Activated CD8-positive, alpha-beta memory T cell treated with anti-CD3 and anti-CD28 coated beads, Interleukin-2, amount 50 U/mL, for 1 hour (primary cell): ENCODE data around the gene UBE3B.

Source experiments
- DNase-seq: peaks from one replicate; pipeline ENCODE4 v3.0.0-alpha.2; 2020; ENCODE audit errors: extremely low read depth

The UBE3B gene

GRCh38 chr12:109552971-109553370 lies 75.5 kb downstream of the UBE3B start:
- no peak for DNase-seq

- DNase-seq, result no peak
Measured at GRCh38 chr12:109553483-109553882, 76.0 kb downstream of the UBE3B start.

- DNase-seq, result no peak
Measured at GRCh38 chr12:109553906-109554500, 76.6 kb downstream of the UBE3B start.

- no peak for DNase-seq
Measured at GRCh38 chr12:109554761-109555160, 77.3 kb downstream of the UBE3B start.

GRCh38 chr12:109555431-109556315 lies 78.2 kb downstream of the UBE3B start:
- DNase-seq, result no peak

GRCh38 chr12:109557200-109557599 lies 79.8 kb downstream of the UBE3B start:
- DNase-seq, result no peak

- DNase-seq, result no peak
Measured at GRCh38 chr12:109557805-109558204, 80.4 kb downstream of the UBE3B start.

GRCh38 chr12:109558374-109559199 lies 81.2 kb downstream of the UBE3B start:
- DNase-seq, result no peak

GRCh38 chr12:109559200-109559505 lies 81.7 kb downstream of the UBE3B start:
- no peak for DNase-seq

GRCh38 chr12:109559601-109560000 lies 82.2 kb downstream of the UBE3B start:
- no peak for DNase-seq

GRCh38 chr12:109560867-109561710 lies 83.7 kb downstream of the UBE3B start:
- DNase-seq, result no peak

- no peak for DNase-seq
Measured at GRCh38 chr12:109561711-109562030, 84.2 kb downstream of the UBE3B start.

GRCh38 chr12:109562871-109563270 lies 85.4 kb downstream of the UBE3B start:
- no peak for DNase-seq

GRCh38 chr12:109563291-109564284 lies 86.2 kb downstream of the UBE3B start:
- DNase-seq, result no peak

- no peak for DNase-seq
Measured at GRCh38 chr12:109566424-109566823, 89.0 kb downstream of the UBE3B start.

- no peak for DNase-seq
Measured at GRCh38 chr12:109567296-109567695, 89.9 kb downstream of the UBE3B start.

GRCh38 chr12:109567967-109568366 lies 90.5 kb downstream of the UBE3B start:
- no peak for DNase-seq

GRCh38 chr12:109568486-109568885 lies 91.1 kb downstream of the UBE3B start:
- no peak for DNase-seq

- DNase-seq, result no peak
Measured at GRCh38 chr12:109571773-109572505, 94.5 kb downstream of the UBE3B start.

GRCh38 chr12:109572506-109572845 lies 95.0 kb downstream of the UBE3B start:
- no peak for DNase-seq
